Fibroblast of lung (primary cell): Measurements from ENCODE around the gene IRF2. TPM values are rescaled to one million over a fixed set of nuclear protein-coding genes. Genes with fewer than 3 reads are reported as not detected.

Source experiments
- DNase-seq, 2 donors: peaks; one replicate each; pipeline versions ENCODE4 v3.0.0 to v3.0.0-alpha.2; 2010; ENCODE audit warnings: low read depth in 2 of 2
- H2AFZ ChIP-seq: 2 replicates; pipeline ENCODE4 v1.5.1; 2012; ENCODE audit warnings: low read length, control low read depth, inconsistent platforms
- H3K27ac ChIP-seq: 2 replicates; pipeline ENCODE4 v1.5.1; 2011; ENCODE audit warnings: low read length, control low read depth; ENCODE audit not compliant: insufficient read depth
- H3K27me3 ChIP-seq: 2 replicates; pipeline ENCODE4 v1.5.1; 2011; ENCODE audit warnings: mild to moderate bottlenecking, low read length; ENCODE audit not compliant: control insufficient read depth, insufficient read depth
- H3K36me3 ChIP-seq: 2 replicates; pipeline ENCODE4 v1.5.1; 2011; ENCODE audit warnings: low read length; ENCODE audit not compliant: control insufficient read depth, insufficient read depth
- H3K4me1 ChIP-seq: 2 replicates; pipeline ENCODE4 v1.5.1; 2011; ENCODE audit warnings: low read length; ENCODE audit not compliant: control insufficient read depth, insufficient read depth; ENCODE audit errors: extremely low read depth
- H3K4me2 ChIP-seq: 2 replicates; pipeline ENCODE4 v1.5.1; 2011; ENCODE audit warnings: low read length, control low read depth; ENCODE audit not compliant: insufficient read depth; ENCODE audit errors: extremely low read depth
- H3K4me3 ChIP-seq, 4 experiments: fragments of 200-600 bp in 1 of 4; sonication (generic) in 1 of 4; replicated peaks in 1 of 4; 2 replicates each; pipeline ENCODE4 v1.5.1; 2011 to 2016; ENCODE audit warnings: low read length in 4 of 4, low read depth in 3 of 4, mild to moderate bottlenecking in 3 of 4, control low read depth in 2 of 4, inconsistent platforms in 1 of 4, mixed read lengths in 1 of 4; ENCODE audit not compliant: insufficient read depth in 1 of 4; ENCODE audit errors: control extremely low read depth in 1 of 4
- H3K79me2 ChIP-seq: 2 replicates; pipeline ENCODE4 v1.5.1; 2012; ENCODE audit warnings: mild to moderate bottlenecking, low read length, inconsistent platforms; ENCODE audit not compliant: control insufficient read depth, insufficient read depth
- H3K9ac ChIP-seq: 2 replicates; pipeline ENCODE4 v1.5.1; 2011; ENCODE audit warnings: mild to moderate bottlenecking, low read length, control low read depth; ENCODE audit not compliant: insufficient read depth
- H3K9me3 ChIP-seq: 2 replicates; pipeline ENCODE4 v1.5.1; 2012; ENCODE audit warnings: low read depth, low read length; ENCODE audit not compliant: control insufficient read depth, insufficient read depth
- H4K20me1 ChIP-seq: 2 replicates; pipeline ENCODE4 v1.5.1; 2011; ENCODE audit warnings: low read length; ENCODE audit not compliant: control insufficient read depth, insufficient read depth; ENCODE audit errors: extremely low read depth
- EZH2 ChIP-seq: IDR thresholded peaks from 2 replicates; pipeline ENCODE4 v1.5.1; 2012; ENCODE audit warnings: low read length, control low read depth, mild to moderate bottlenecking; ENCODE audit errors: missing control alignments
- polyA plus RNA-seq, 2 donors: library from polyadenylated mRNA; depleted of rRNA in 1 of 2; stranded (reverse) in 1 of 2; unstranded in 1 of 2; fragments of >200 nt; gene quantifications; 2 replicates each; pipeline ENCODE4 v1.2.1, GENCODE V29; 2011 to 2012; ENCODE audit warnings: missing spikeins in 1 of 2
- total RNA-seq: library from RNA; depleted of rRNA; stranded (reverse); fragments of >200 nt; gene quantifications from 2 replicates; pipeline ENCODE4 v1.2.1, GENCODE V29; 2014
- TF ChIP-seq, protein P1 (sequence below), 2 donors: IDR thresholded peaks in 1 of 2; conservative IDR thresholded peaks in 1 of 2; 1 replicate in 1 of 2; 2 replicates in 1 of 2; pipeline ENCODE4 v1.5.1; 2011 to 2012; ENCODE audit warnings: low read length in 2 of 2, control low read depth in 1 of 2, inconsistent platforms in 1 of 2, low read depth in 1 of 2, mild to moderate bottlenecking in 1 of 2

IRF2 gene
- total and polyA plus RNA-seq, 2 donors (not counting 1 experiment from before 2014, with no cell fraction given): 30.9 to 42.3 TPM

DNA sequence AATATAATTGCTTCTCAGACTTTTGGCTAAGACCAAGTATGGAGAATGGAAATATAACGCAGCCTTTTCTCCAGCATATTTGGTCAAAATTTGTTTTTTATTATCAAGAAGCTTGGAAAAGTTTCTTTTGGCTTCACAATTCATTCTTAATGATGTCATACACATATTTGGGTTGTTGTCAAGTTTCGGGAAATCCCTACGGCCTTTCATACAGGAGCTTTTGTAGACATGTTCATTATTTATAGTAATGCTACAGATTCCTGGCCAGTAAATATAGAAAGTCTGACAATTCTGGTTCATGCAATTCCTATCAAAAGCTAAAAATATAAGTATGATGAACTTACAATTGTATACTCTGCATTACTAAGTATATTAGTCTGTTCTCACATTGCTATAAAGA, 112.9 kb downstream of the IRF2 start:
- Histone ChIP-seq H3K4me2 (no peak overlapping the region), H4K20me1 (no peaks in the 10 kb centered on the region), H3K36me3 (no peaks in the 10 kb centered on the region), H3K4me1 (no peaks in the 10 kb centered on the region), H3K9me3 (no peaks in the 10 kb centered on the region), H3K79me2 (no peaks in the 10 kb centered on the region), H2AFZ (no peak overlapping the region), H3K9ac (no peak overlapping the region), H3K27ac (no peak overlapping the region), H3K4me3 (no peak overlapping the region), H3K27me3 (no peaks in the 10 kb centered on the region)
- TF ChIP-seq, protein P1, sequence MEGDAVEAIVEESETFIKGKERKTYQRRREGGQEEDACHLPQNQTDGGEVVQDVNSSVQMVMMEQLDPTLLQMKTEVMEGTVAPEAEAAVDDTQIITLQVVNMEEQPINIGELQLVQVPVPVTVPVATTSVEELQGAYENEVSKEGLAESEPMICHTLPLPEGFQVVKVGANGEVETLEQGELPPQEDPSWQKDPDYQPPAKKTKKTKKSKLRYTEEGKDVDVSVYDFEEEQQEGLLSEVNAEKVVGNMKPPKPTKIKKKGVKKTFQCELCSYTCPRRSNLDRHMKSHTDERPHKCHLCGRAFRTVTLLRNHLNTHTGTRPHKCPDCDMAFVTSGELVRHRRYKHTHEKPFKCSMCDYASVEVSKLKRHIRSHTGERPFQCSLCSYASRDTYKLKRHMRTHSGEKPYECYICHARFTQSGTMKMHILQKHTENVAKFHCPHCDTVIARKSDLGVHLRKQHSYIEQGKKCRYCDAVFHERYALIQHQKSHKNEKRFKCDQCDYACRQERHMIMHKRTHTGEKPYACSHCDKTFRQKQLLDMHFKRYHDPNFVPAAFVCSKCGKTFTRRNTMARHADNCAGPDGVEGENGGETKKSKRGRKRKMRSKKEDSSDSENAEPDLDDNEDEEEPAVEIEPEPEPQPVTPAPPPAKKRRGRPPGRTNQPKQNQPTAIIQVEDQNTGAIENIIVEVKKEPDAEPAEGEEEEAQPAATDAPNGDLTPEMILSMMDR (conservative IDR thresholded peaks at IDR 0.05 in 1 of 2, IDR thresholded peaks at IDR 0.05 in 1 of 2; ENCODE audit: low read depth in 1 of 2, low read length in 2 of 2): no peak
- no peak for TF ChIP-seq EZH2
- peak; percentile 42 to 55 for DNase-seq

DNA sequence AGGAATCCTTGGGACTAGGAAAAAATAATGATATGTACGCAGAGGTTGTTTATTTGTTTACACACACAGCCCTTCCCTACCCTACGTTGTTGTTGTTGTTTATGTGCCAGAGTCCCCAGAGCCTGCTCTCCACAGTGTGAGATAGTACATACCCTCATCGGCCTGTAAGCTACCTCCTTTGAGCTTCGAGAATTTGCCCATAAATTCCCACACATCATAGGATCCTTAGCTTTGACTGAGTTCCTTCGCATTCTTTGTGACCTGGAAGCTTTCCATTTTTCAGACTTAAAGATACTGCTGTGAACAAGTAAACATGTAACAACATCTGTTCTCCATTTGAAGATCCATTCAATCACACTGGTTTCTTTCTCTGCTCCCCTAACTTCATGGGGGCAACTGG, 114.5 kb downstream of the IRF2 start:
- Histone ChIP-seq H2AFZ (no peak overlapping the region), H3K4me1 (peaks cover 4% of the 10 kb centered on the region), H3K4me2 (no peak overlapping the region), H4K20me1 (no peaks in the 10 kb centered on the region), H3K36me3 (no peaks in the 10 kb centered on the region), H3K27me3 (no peaks in the 10 kb centered on the region), H3K79me2 (no peaks in the 10 kb centered on the region), H3K9ac (no peak overlapping the region), H3K4me3 (no peak overlapping the region), H3K27ac (no peak overlapping the region), H3K9me3 (no peaks in the 10 kb centered on the region)
- TF ChIP-seq, protein P1 (conservative IDR thresholded peaks at IDR 0.05 in 1 of 2, IDR thresholded peaks at IDR 0.05 in 1 of 2; ENCODE audit: low read depth in 1 of 2, low read length in 2 of 2): no peak
- TF ChIP-seq EZH2: no peak
- DNase-seq: no peak

DNA sequence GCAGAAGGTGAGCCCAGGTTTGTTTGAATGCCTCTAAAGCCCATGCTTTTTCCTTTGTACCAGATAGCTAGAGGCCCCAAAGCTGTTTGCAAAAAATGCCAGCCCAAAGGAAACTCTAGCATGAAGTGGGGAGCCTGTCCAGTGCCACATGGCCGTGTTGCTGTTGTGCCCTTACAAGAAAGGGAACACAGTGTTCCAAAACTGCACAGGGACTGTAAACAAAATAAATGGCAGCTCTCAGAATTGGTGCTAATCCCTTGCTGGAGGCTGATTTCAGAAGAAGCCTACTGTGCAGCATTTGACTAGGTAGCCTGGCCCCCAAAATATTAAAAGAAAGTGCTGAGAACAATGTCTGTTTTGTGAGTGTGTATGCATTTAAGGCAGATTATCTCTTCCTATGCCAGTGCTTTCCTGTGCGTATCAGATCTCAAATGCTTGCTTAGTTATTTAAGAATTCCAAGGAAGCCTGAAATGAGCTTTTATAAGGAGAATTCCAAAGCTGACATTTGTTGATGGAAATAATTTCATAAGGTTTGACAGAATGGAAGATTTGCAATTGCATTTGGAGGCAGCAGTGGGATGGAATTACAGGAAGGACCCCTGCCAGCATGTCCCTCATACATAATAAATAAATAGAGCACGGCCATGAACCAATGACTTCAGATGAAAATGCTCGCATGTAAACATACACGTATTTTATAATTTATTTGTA, 115.7 kb downstream of the IRF2 start:
- Histone ChIP-seq H3K27ac (no peak overlapping the region), H3K27me3 (no peaks in the 10 kb centered on the region), H3K36me3 (no peaks in the 10 kb centered on the region), H4K20me1 (no peaks in the 10 kb centered on the region), H3K9ac (no peak overlapping the region), H2AFZ (no peak overlapping the region), H3K4me2 (no peak overlapping the region), H3K9me3 (no peaks in the 10 kb centered on the region), H3K4me1 (peaks cover 5% of the 10 kb centered on the region), H3K79me2 (no peaks in the 10 kb centered on the region), H3K4me3 (no peak overlapping the region)
- DNase-seq: no peak
- TF ChIP-seq, protein P1 (conservative IDR thresholded peaks at IDR 0.05 in 1 of 2, IDR thresholded peaks at IDR 0.05 in 1 of 2; ENCODE audit: low read depth in 1 of 2, low read length in 2 of 2): no peak
- no peak for TF ChIP-seq EZH2
